PC-3 (cell line): ENCODE measurements around the gene FAM83F.

Experiments used
- CTCF ChIP-seq: fragments of 300-600 bp; sonication (generic); conservative IDR thresholded peaks from 2 replicates; pipeline ENCODE4 v1.5.1; 2017; ENCODE audit warnings: antibody characterized with exemption, low read depth, mild to moderate bottlenecking, low read length
- EZH2 ChIP-seq: fragments of 300-600 bp; sonication (generic); IDR thresholded peaks from one replicate; pipeline ENCODE4 v1.6.1; 2017; ENCODE audit warnings: antibody characterized with exemption, mild to moderate bottlenecking, low read length; ENCODE audit not compliant: unreplicated experiment

- no peak for TF ChIP-seq CTCF
- TF ChIP-seq EZH2: no peak
Measured at GRCh38 chr22:39988386-39989114, 6.2 kb upstream of the FAM83F start.
